Measurements from ENCODE around the gene TAF1A.

The TAF1A gene

GRCh38 chr1:222547944-222548671, 41.6 kb downstream of the TAF1A start, which contains the start of gene HHIPL2:
Gene HHIPL2 (minus strand): TSS chr1:222548104. CDS start chr1:222548044, 60 bp downstream.
- Histone ChIP-seq H3K36me3 (replicated peaks) (no peaks in the 10 kb centered on the region), H3K27me3 (replicated peaks) (no peaks in the 10 kb centered on the region), H3K4me3 (ENCODE audit: low read depth, low read length) (no peak within 1 kb of the TSS), H3K27ac (no peak within 1 kb of the TSS)
- in situ Hi-C loops (cut with HindIII; ENCODE audit: low pct_ligation_motif_present, low sequenced_read_pairs) = no loop called here
- no peak for TF ChIP-seq CTCF (IDR thresholded peaks at IDR 0.05; ENCODE audit: low read depth, low read length, missing control alignments)
- DNase-seq = no peak

GRCh38 chr1:222547260-222547614, 42.5 kb downstream of the TAF1A start:
- DNase-seq = no peak
- Histone ChIP-seq H3K4me3 (ENCODE audit: low read depth, low read length) (no peak overlapping the region), H3K27me3 (replicated peaks) (no peaks in the 10 kb centered on the region), H3K36me3 (replicated peaks) (no peaks in the 10 kb centered on the region), H3K27ac (no peak overlapping the region)
- in situ Hi-C loops (cut with HindIII; ENCODE audit: low pct_ligation_motif_present, low sequenced_read_pairs) = no loop called here
- TF ChIP-seq CTCF (IDR thresholded peaks at IDR 0.05; ENCODE audit: low read depth, low read length, missing control alignments) = peak; percentile 15

GRCh38 chr1:222546548-222547259, 43.0 kb downstream of the TAF1A start:
- no peaks in the 10 kb centered on the region for H3K27me3 ChIP-seq (replicated peaks)
- H3K27ac ChIP-seq = no peak overlapping the region
- peak; percentile 52 for DNase-seq
- no peak overlapping the region for H3K4me3 ChIP-seq (ENCODE audit: low read depth, low read length)
- TF ChIP-seq CTCF (IDR thresholded peaks at IDR 0.05; ENCODE audit: low read depth, low read length, missing control alignments) = no peak
- H3K36me3 ChIP-seq (replicated peaks) = no peaks in the 10 kb centered on the region
- in situ Hi-C loops (cut with HindIII; ENCODE audit: low pct_ligation_motif_present, low sequenced_read_pairs) = no loop called here

- H3K27ac ChIP-seq = no peak overlapping the region
- H3K4me3 ChIP-seq (ENCODE audit: low read depth, low read length) = no peak overlapping the region
These were observed 43.6 kb downstream of the TAF1A start for GRCh38 chr1:222546091-222546490.

GRCh38 chr1:222543817-222544216, 45.9 kb downstream of the TAF1A start:
- Histone ChIP-seq H3K27me3 (replicated peaks) (no peaks in the 10 kb centered on the region), H3K36me3 (replicated peaks) (no peaks in the 10 kb centered on the region), H3K4me3 (ENCODE audit: low read depth, low read length) (no peak overlapping the region), H3K27ac (no peak overlapping the region)
- TF ChIP-seq CTCF (IDR thresholded peaks at IDR 0.05; ENCODE audit: low read depth, low read length, missing control alignments) = no peak
- DNase-seq = no peak
- in situ Hi-C loops (cut with HindIII; ENCODE audit: low pct_ligation_motif_present, low sequenced_read_pairs) = no loop called here

More at GRCh38 chr1:222546091-222546490, 43.6 kb downstream of the TAF1A start:
- H3K36me3 ChIP-seq (replicated peaks) = no peaks in the 10 kb centered on the region
- H3K27me3 ChIP-seq (replicated peaks) = no peaks in the 10 kb centered on the region
- in situ Hi-C loops (cut with HindIII; ENCODE audit: low pct_ligation_motif_present, low sequenced_read_pairs) = no loop called here
- DNase-seq = no peak
- no peak for TF ChIP-seq CTCF (IDR thresholded peaks at IDR 0.05; ENCODE audit: low read depth, low read length, missing control alignments)

Measured in brain microvascular endothelial cell (primary cell).